ENCODE measurements around the gene FBXW12.

Gene FBXW12

GRCh38 chr3:48345946-48346572, 26.0 kb upstream of the FBXW12 start:
- Histone ChIP-seq H3K4me1 (ENCODE audit: control insufficient read depth, insufficient read depth, low read length) (no peaks in the 10 kb centered on the region), H3K36me3 (ENCODE audit: control insufficient read depth, insufficient read depth, low read length) (no peaks in the 10 kb centered on the region), H3K27ac (ENCODE audit: insufficient read depth, low read depth, low read length, poor library complexity, severe bottlenecking) (no peak overlapping the region), H3K27me3 (ENCODE audit: control insufficient read depth, insufficient read depth, low read length, poor library complexity, severe bottlenecking) (no peaks in the 10 kb centered on the region), H3K4me3 (ENCODE audit: insufficient read depth, low read depth, low read length) (no peak overlapping the region), H3K9me3 (ENCODE audit: control insufficient read depth, low read length) (no peaks in the 10 kb centered on the region)
- WGBS, 2 experiments: 87 to 91% methylated on average over 2 of the region's 2 CpGs

GRCh38 chr3:48347500-48347899, 24.5 kb upstream of the FBXW12 start:
- Histone ChIP-seq H3K4me3 (ENCODE audit: insufficient read depth, low read depth, low read length) (no peak overlapping the region), H3K27ac (ENCODE audit: insufficient read depth, low read depth, low read length, poor library complexity, severe bottlenecking) (no peak overlapping the region), H3K4me1 (ENCODE audit: control insufficient read depth, insufficient read depth, low read length) (no peaks in the 10 kb centered on the region), H3K27me3 (ENCODE audit: control insufficient read depth, insufficient read depth, low read length, poor library complexity, severe bottlenecking) (no peaks in the 10 kb centered on the region), H3K36me3 (ENCODE audit: control insufficient read depth, insufficient read depth, low read length) (no peaks in the 10 kb centered on the region), H3K9me3 (ENCODE audit: control insufficient read depth, low read length) (no peaks in the 10 kb centered on the region)
- WGBS, 2 experiments: 94% methylated on average over 3 of the region's 3 CpGs

GRCh38 chr3:48352546-48352945, 19.5 kb upstream of the FBXW12 start:
- Histone ChIP-seq H3K9me3 (ENCODE audit: control insufficient read depth, low read length) (no peaks in the 10 kb centered on the region), H3K27ac (ENCODE audit: insufficient read depth, low read depth, low read length, poor library complexity, severe bottlenecking) (no peak overlapping the region), H3K27me3 (ENCODE audit: control insufficient read depth, insufficient read depth, low read length, poor library complexity, severe bottlenecking) (no peaks in the 10 kb centered on the region), H3K4me1 (ENCODE audit: control insufficient read depth, insufficient read depth, low read length) (no peaks in the 10 kb centered on the region), H3K4me3 (ENCODE audit: insufficient read depth, low read depth, low read length) (no peak overlapping the region), H3K36me3 (ENCODE audit: control insufficient read depth, insufficient read depth, low read length) (no peaks in the 10 kb centered on the region)
- WGBS, 2 experiments: 88% methylated on average over 6 of the region's 6 CpGs

GRCh38 chr3:48353987-48354386, 18.0 kb upstream of the FBXW12 start:
- Histone ChIP-seq H3K27ac (ENCODE audit: insufficient read depth, low read depth, low read length, poor library complexity, severe bottlenecking) (no peak overlapping the region), H3K4me1 (ENCODE audit: control insufficient read depth, insufficient read depth, low read length) (no peaks in the 10 kb centered on the region), H3K4me3 (ENCODE audit: insufficient read depth, low read depth, low read length) (no peak overlapping the region), H3K27me3 (ENCODE audit: control insufficient read depth, insufficient read depth, low read length, poor library complexity, severe bottlenecking) (no peaks in the 10 kb centered on the region), H3K36me3 (ENCODE audit: control insufficient read depth, insufficient read depth, low read length) (no peaks in the 10 kb centered on the region), H3K9me3 (ENCODE audit: control insufficient read depth, low read length) (no peaks in the 10 kb centered on the region)
- 93 to 97% methylated on average over 2 to 4 of the region's 4 CpGs for WGBS, 2 experiments

- H3K9me3 ChIP-seq (ENCODE audit: control insufficient read depth, low read length): no peaks in the 10 kb centered on the region
- H3K36me3 ChIP-seq (ENCODE audit: control insufficient read depth, insufficient read depth, low read length): no peaks in the 10 kb centered on the region
- no peaks in the 10 kb centered on the region for H3K27me3 ChIP-seq (ENCODE audit: control insufficient read depth, insufficient read depth, low read length, poor library complexity, severe bottlenecking)
- H3K4me1 ChIP-seq (ENCODE audit: control insufficient read depth, insufficient read depth, low read length): no peaks in the 10 kb centered on the region
- WGBS, 2 experiments: 68 to 92% methylated on average over 1 of the region's 1 CpG
- H3K4me3 ChIP-seq (ENCODE audit: insufficient read depth, low read depth, low read length): no peak overlapping the region
- H3K27ac ChIP-seq (ENCODE audit: insufficient read depth, low read depth, low read length, poor library complexity, severe bottlenecking): no peak overlapping the region
These were observed 15.6 kb upstream of the FBXW12 start for GRCh38 chr3:48356419-48356818.

- H3K4me1 ChIP-seq (ENCODE audit: control insufficient read depth, insufficient read depth, low read length): no peaks in the 10 kb centered on the region
- no peak overlapping the region for H3K4me3 ChIP-seq (ENCODE audit: insufficient read depth, low read depth, low read length)
- H3K27me3 ChIP-seq (ENCODE audit: control insufficient read depth, insufficient read depth, low read length, poor library complexity, severe bottlenecking): no peaks in the 10 kb centered on the region
- no peak overlapping the region for H3K27ac ChIP-seq (ENCODE audit: insufficient read depth, low read depth, low read length, poor library complexity, severe bottlenecking)
- no peaks in the 10 kb centered on the region for H3K9me3 ChIP-seq (ENCODE audit: control insufficient read depth, low read length)
- H3K36me3 ChIP-seq (ENCODE audit: control insufficient read depth, insufficient read depth, low read length): no peaks in the 10 kb centered on the region
These were observed 10.1 kb upstream of the FBXW12 start for GRCh38 chr3:48361928-48362327.

- Histone ChIP-seq H3K4me1 (ENCODE audit: control insufficient read depth, insufficient read depth, low read length) (peaks cover 2% of the 10 kb centered on the region), H3K36me3 (ENCODE audit: control insufficient read depth, insufficient read depth, low read length) (no peaks in the 10 kb centered on the region), H3K27ac (ENCODE audit: insufficient read depth, low read depth, low read length, poor library complexity, severe bottlenecking) (no peak overlapping the region), H3K4me3 (ENCODE audit: insufficient read depth, low read depth, low read length) (no peak overlapping the region), H3K9me3 (ENCODE audit: control insufficient read depth, low read length) (no peaks in the 10 kb centered on the region), H3K27me3 (ENCODE audit: control insufficient read depth, insufficient read depth, low read length, poor library complexity, severe bottlenecking) (no peaks in the 10 kb centered on the region)
- 83 to 100% methylated on average over 1 of the region's 1 CpG for whole genome bisulfite sequencing, 2 experiments
These were observed 7.2 kb upstream of the FBXW12 start for GRCh38 chr3:48364840-48365239.

- no peaks in the 10 kb centered on the region for H3K9me3 ChIP-seq (ENCODE audit: control insufficient read depth, low read length)
- H3K27me3 ChIP-seq (ENCODE audit: control insufficient read depth, insufficient read depth, low read length, poor library complexity, severe bottlenecking): no peaks in the 10 kb centered on the region
- H3K36me3 ChIP-seq (ENCODE audit: control insufficient read depth, insufficient read depth, low read length): no peaks in the 10 kb centered on the region
- H3K27ac ChIP-seq (ENCODE audit: insufficient read depth, low read depth, low read length, poor library complexity, severe bottlenecking): no peak overlapping the region
- H3K4me3 ChIP-seq (ENCODE audit: insufficient read depth, low read depth, low read length): no peak overlapping the region
- peaks cover 5% of the 10 kb centered on the region for H3K4me1 ChIP-seq (ENCODE audit: control insufficient read depth, insufficient read depth, low read length)
These were observed 4.8 kb upstream of the FBXW12 start for GRCh38 chr3:48367201-48367600.

GRCh38 chr3:48369693-48370332, 2.2 kb upstream of the FBXW12 start:
- Histone ChIP-seq H3K4me3 (ENCODE audit: insufficient read depth, low read depth, low read length) (no peak overlapping the region), H3K4me1 (ENCODE audit: control insufficient read depth, insufficient read depth, low read length) (peaks cover 5% of the 10 kb centered on the region)
- WGBS, 2 experiments: 53 to 54% methylated on average over 7 of the region's 7 CpGs

GRCh38 chr3:48370333-48370713, 1.7 kb upstream of the FBXW12 start:
- H3K4me1 ChIP-seq (ENCODE audit: control insufficient read depth, insufficient read depth, low read length): peaks cover 5% of the 10 kb centered on the region
- no peaks in the 10 kb centered on the region for H3K27me3 ChIP-seq (ENCODE audit: control insufficient read depth, insufficient read depth, low read length, poor library complexity, severe bottlenecking)
- 70 to 76% methylated on average over 7 of the region's 7 CpGs for WGBS, 2 experiments
- H3K9me3 ChIP-seq (ENCODE audit: control insufficient read depth, low read length): no peaks in the 10 kb centered on the region
- H3K36me3 ChIP-seq (ENCODE audit: control insufficient read depth, insufficient read depth, low read length): no peaks in the 10 kb centered on the region
- no peak overlapping the region for H3K27ac ChIP-seq (ENCODE audit: insufficient read depth, low read depth, low read length, poor library complexity, severe bottlenecking)
- no peak overlapping the region for H3K4me3 ChIP-seq (ENCODE audit: insufficient read depth, low read depth, low read length)

More at GRCh38 chr3:48369693-48370332, 2.2 kb upstream of the FBXW12 start:
- H3K27me3 ChIP-seq (ENCODE audit: control insufficient read depth, insufficient read depth, low read length, poor library complexity, severe bottlenecking): no peaks in the 10 kb centered on the region
- no peaks in the 10 kb centered on the region for H3K9me3 ChIP-seq (ENCODE audit: control insufficient read depth, low read length)
- no peaks in the 10 kb centered on the region for H3K36me3 ChIP-seq (ENCODE audit: control insufficient read depth, insufficient read depth, low read length)
- no peak overlapping the region for H3K27ac ChIP-seq (ENCODE audit: insufficient read depth, low read depth, low read length, poor library complexity, severe bottlenecking)

Data from ectodermal cell (in vitro differentiated cells).